ENCODE results near the gene SMYD1. TPM values are rescaled to one million over a fixed set of nuclear protein-coding genes. Genes with fewer than 3 reads are reported as not detected.

The SMYD1 gene
- total and polyA plus RNA-seq, 2 donors (not counting 3 experiments of a cell fraction or from before 2014, with no cell fraction given): not detected

DNA sequence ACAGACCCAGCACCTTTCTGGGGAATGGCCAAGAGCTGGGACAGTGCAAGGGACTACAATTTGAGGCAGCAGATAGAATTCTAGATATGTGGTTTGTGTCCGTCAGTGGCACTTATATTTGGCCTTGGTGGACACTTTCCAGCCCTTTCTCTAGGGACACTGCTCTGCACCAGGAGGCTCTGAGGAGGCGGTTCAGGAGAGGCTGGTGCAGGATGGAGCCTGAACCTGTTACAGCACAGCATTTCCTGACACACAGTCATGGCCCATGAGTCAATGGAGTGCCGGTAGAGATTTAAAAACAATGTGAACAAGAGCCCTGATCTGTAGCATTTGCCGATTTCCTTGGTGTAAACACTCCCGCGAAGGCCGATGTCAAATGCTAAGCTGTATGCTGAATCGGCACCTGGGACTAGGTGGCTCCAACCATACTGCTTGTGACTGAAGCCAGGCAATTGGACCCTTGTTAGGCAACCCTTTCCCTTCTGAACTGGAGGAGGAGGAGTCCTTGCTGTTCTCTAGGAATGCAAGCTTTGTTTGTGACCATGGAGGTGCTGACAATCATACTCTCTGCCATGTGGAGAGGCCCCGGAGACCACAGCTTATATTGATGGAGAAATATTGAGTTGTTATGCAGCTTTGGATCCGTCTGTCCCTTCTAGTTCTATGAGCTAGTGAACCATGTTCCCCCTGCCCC, 48.3 kb downstream of the SMYD1 start:
- no peak overlapping the region for H3K27ac ChIP-seq (ENCODE audit: insufficient read depth, low read depth, low read length)
- no TSS peak for BruUV-seq (replicated peaks)
- no peak overlapping the region for H3K4me2 ChIP-seq (ENCODE audit: insufficient read depth, low read length)
- DNase-seq (ENCODE audit: low read depth, low spot score) (no peak), FAIRE-seq (no peak)
- no peaks in the 10 kb centered on the region for H3K27me3 ChIP-seq (ENCODE audit: control insufficient read depth in 2 of 2, insufficient read depth in 2 of 2, low read length in 2 of 2)
- H3K36me3 ChIP-seq (ENCODE audit: control insufficient read depth in 2 of 2, extremely low read depth in 1 of 2, insufficient read depth in 2 of 2, low read length in 2 of 2): no peaks in the 10 kb centered on the region
- dilution Hi-C loops (cut with MboI; ENCODE audit: extremely low pct_ligation_motif_present, low sequenced_read_pairs) (no loop called here), intact Hi-C loops (cut with micrococcal nuclease) (no loop called here)
- H4K20me1 ChIP-seq (replicated peaks; ENCODE audit: control insufficient read depth, extremely low read depth, insufficient read depth, low read length): no peaks in the 10 kb centered on the region
- ChIA-PET POLR2A (no interaction called here), CTCF (no interaction called here)
- no peaks in the 10 kb centered on the region for H3K79me2 ChIP-seq (ENCODE audit: control insufficient read depth, insufficient read depth, low read length)
- no peaks in the 10 kb centered on the region for H3K9me3 ChIP-seq (replicated peaks; ENCODE audit: control insufficient read depth, insufficient read depth, low read length)
- TF ChIP-seq EZH2 (IDR thresholded peaks at IDR 0.05; ENCODE audit: borderline replicate concordance, low read depth, low read length, severe bottlenecking): no peak
- TF ChIP-seq JUN (IDR thresholded peaks at IDR 0.05; ENCODE audit: borderline replicate concordance, insufficient read depth, insufficient read length, low read depth): no peak
- TF ChIP-seq GATA2 (IDR thresholded peaks at IDR 0.05; ENCODE audit: insufficient read depth, insufficient read length, low read depth, low read length): no peak
- TF ChIP-seq, protein P1, sequence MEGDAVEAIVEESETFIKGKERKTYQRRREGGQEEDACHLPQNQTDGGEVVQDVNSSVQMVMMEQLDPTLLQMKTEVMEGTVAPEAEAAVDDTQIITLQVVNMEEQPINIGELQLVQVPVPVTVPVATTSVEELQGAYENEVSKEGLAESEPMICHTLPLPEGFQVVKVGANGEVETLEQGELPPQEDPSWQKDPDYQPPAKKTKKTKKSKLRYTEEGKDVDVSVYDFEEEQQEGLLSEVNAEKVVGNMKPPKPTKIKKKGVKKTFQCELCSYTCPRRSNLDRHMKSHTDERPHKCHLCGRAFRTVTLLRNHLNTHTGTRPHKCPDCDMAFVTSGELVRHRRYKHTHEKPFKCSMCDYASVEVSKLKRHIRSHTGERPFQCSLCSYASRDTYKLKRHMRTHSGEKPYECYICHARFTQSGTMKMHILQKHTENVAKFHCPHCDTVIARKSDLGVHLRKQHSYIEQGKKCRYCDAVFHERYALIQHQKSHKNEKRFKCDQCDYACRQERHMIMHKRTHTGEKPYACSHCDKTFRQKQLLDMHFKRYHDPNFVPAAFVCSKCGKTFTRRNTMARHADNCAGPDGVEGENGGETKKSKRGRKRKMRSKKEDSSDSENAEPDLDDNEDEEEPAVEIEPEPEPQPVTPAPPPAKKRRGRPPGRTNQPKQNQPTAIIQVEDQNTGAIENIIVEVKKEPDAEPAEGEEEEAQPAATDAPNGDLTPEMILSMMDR (IDR thresholded peaks at IDR 0.05; ENCODE audit: extremely low read depth in 1 of 2, insufficient read depth in 1 of 2, low read depth in 1 of 2, low read length in 2 of 2): no peak
- no peak for TF ChIP-seq MYC (IDR thresholded peaks at IDR 0.05; ENCODE audit: low read depth, low read length)
- no peak for TF ChIP-seq POLR2A (IDR thresholded peaks at IDR 0.05; ENCODE audit: low read depth, low read length)
- TF ChIP-seq POLR2AphosphoS5 (IDR thresholded peaks at IDR 0.05; ENCODE audit: insufficient read depth, low read depth, low read length): no peak
- TF ChIP-seq, protein P2, sequence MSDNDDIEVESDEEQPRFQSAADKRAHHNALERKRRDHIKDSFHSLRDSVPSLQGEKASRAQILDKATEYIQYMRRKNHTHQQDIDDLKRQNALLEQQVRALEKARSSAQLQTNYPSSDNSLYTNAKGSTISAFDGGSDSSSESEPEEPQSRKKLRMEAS (IDR thresholded peaks at IDR 0.05; ENCODE audit: insufficient read depth, insufficient read length): no peak
- no peak for TF ChIP-seq FOS (IDR thresholded peaks at IDR 0.05; ENCODE audit: borderline replicate concordance, insufficient read depth, low read length)
- H3K4me1 ChIP-seq (ENCODE audit: control insufficient read depth, extremely low read depth, insufficient read depth, low read length): no peaks in the 10 kb centered on the region
- no peaks in the 10 kb centered on the region for H3K9me1 ChIP-seq (replicated peaks; ENCODE audit: control insufficient read depth, extremely low read depth, insufficient read depth, low read length)
- H3K9ac ChIP-seq (replicated peaks; ENCODE audit: extremely low read depth, insufficient read depth, low read length): no peak overlapping the region
- H3K4me3 ChIP-seq (replicated peaks in 1 of 3; ENCODE audit: insufficient read depth in 1 of 3, low read depth in 1 of 3, low read length in 3 of 3): no peak overlapping the region
- H2AFZ ChIP-seq (ENCODE audit: low read depth, low read length): no peak overlapping the region
